HG02840 (cell line): Measurements from ENCODE around the gene NRF1.
"Not testable (repeated sequence)": the region's sequence is repeated elsewhere in the genome, so short reads cannot be mapped to it uniquely, and the experiment has no call there.

Source experiments
- ATAC-seq: cut with Tn5 transposase; IDR thresholded peaks from one replicate; pipeline ENCODE4 v1.9.1; 2021; ENCODE audit warnings: mild to moderate bottlenecking, moderate library complexity, moderate number of reproducible peaks; ENCODE audit not compliant: unreplicated experiment, low FRiP score

The NRF1 gene

DNA sequence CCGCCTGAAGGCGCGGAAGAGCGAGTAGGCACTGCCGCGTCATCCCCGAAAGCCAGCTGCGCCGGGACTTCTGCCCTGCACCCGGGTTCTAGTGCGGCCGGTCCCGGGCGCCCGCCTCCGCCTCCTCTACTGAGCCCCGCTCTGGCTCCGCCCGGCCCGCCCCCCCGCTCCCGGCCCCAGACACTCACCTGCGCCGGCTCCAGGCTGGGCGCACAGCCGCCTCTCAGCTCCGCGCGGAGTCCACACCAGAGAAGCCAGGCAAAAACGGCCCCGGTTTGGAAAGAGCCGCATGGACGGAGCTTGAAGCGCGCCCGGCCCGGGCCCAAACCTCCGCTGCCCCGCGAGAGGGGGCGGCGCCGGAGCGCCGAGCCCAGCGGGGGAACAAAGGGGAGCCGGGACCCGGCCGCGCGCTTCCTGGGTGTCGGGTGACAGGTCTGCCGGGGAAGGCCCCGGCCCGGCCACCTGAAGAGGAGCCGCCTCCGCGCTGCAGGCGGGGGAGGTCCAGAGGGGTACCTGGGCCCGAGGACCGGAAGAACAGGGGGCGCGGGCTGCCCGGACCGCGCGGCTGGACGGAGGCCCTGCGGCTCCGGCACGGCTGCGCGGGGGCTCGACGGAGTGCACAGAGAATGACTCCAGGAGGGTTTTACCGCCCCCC, 168.2 kb downstream of the NRF1 start:
- no peak for ATAC-seq

DNA sequence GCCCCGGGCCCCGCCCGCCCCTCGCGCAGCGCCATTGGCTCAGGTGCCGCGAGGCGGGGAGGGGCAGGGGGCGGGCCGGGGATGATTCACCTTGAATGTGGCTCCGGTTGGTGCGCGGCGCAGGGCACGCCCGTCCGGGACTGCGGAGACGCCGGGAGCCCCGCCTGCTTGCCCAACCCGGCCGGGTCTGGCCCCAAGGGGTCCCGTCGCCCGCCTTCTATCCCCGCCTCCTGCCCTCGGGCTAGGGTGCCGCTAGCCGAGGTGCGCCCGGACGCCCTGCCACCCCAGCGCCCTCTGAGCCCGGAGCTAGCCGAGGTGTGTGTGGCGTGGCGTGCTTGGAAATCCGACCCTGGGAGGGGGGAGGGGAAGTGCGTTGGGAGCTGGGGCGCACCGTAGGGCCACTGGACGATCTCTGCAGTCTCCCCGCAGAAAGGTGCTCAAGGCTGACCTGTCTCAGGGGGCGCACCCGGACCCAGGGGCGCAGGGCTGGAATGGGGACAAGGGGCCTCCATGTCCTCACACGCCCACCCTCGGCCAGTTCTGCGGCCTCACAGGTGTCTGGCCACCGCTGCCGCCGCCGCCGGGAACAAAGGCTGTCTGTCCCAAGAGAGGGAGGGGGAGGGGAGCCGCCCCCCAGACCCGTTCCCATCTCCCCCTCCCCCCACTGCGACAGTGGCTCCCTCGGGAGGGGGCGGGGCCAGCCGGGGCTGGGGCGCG, 168.9 kb downstream of the NRF1 start:
- no peak for ATAC-seq

DNA sequence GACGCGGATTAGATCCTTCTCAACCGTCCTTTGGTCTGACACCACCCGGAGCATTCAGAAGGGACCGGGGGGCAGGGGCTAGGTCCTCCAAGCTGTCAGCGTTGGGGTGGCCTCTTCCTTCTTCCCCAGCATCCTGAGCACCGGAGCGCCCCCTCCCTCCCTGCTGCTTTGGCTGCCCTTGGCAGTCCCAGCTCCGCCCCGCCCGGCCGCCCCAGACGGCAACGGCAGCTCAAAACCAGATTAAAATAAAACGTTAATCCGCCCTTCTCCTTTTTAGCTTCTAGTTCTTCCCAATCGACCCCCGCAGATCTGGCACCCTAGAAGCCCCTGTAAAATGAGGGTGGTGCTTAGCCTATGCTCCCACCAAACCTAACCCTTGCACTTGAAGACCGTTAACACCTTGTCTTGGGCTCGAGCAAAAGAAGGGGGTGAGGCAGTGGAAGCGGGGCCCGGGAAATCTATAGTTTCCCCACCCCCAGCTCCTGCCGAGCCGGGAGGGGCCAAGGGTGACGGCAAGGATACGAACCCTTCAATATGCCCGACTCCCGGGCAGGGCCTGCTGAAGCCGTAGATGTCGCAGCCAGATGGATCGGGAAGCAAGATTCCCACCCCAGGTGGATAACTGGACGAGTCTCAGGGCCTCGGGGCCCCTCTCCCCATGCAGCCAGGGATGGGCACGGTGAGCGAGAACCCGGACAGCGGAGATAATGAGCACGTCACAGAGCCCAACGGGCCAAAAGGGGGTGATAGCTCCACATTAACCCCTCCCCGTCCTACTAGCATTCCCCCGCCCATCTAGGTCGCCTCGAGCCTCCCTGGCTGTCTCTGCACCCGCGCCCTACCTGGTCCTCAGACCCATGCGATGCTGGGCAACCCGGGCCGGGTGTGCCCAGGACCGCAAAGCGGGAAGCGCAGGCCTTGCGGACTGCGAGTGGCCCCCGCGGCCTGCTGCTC, 169.7 kb downstream of the NRF1 start:
- ATAC-seq, result no peak

DNA sequence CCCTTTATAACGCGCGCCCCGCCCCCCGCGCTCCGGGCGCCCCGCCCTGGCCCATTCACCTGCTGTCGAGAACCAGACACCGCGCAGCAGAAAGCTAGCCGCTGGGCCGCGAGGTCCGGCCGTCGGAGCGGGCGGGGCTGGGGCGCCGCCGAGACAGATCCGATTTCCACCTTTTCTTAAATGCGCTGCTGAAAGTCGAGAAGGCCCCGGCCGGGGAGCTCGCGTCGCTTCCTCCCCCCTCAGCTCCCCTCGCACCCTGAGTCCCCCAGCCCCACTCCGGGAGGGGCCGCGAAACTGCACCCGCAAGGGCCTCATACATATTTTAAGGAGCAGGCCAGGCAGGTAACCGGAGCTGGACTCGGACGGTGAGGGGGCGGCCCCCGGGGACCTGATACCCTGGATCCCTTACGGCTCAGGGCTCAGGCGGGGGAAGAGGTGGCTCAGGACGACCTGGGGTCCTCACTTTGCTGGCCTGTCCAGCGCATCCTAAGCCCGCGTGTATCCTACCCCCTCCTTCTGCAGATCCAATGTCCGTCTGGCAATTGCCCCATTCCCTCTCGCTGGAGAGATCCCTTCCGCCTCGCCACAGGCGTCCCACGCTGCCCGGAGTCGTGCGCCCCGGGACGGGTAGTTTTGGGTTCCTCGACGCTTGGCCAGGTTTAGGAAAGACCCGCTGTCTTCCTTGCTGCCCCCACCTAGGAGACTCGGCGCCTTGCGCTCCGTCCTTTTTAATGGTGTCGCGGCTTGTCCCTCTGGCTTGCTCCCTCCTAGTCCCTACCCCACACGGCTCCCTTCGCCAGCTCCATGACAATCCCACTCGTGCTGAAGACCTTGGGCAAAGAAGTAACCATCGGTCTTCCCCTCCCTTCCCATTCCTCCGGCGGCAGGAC, 170.7 kb downstream of the NRF1 start:
- ATAC-seq, result no peak

DNA sequence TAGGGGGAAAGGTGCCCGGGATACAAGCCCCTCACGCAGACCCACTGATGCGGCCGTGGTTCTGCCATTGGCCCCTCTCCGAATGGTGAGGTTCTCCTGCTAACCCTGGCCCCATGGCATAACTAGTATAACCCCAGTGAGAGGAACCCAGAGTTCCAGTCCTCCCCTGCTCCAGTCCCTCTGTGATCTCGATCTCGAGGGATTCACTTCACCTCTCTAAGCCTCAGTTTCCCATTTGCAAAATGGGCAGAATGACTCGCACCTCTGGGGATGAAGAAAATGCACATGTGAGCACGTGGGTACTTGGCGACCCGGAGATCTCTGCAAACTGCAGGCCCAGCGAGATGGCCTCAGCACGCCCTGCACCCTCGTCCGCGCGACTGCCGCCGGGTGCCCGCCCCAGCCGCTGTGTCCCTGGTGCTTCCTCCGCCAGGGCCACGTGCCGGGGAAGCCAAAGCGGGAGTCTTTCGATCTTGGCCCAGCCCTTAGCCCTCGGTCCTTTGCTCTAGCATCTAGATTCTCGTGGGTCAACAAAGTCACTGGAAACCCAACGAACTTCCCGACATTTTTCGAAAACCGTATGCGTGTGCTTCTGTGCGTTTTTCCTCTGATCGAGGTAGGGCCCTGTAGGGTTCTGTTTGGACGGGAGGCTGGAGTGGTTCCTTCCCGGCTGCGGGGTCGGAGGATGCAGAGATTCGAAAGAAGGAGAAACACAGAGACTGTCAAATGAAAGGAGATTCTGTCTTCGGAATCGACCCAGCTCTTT, 171.5 kb downstream of the NRF1 start:
- ATAC-seq, result no peak

DNA sequence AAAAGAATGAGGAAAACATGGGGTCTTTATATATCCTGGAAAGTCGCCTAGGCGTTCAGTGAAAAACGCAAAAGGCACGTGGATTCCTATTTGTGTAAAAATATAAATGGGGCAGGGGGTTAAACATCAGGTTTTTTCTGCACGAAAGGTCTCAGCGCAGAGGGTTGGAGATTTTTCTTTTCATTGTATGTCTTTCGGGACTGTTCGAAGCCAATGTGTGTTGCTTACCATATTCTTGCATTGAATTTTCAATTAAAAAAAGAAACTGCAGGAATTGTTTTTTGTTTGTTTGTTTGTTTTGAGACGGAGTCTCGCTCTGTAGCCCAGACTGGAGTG, 172.0 kb downstream of the NRF1 start:
- no peak for ATAC-seq

DNA sequence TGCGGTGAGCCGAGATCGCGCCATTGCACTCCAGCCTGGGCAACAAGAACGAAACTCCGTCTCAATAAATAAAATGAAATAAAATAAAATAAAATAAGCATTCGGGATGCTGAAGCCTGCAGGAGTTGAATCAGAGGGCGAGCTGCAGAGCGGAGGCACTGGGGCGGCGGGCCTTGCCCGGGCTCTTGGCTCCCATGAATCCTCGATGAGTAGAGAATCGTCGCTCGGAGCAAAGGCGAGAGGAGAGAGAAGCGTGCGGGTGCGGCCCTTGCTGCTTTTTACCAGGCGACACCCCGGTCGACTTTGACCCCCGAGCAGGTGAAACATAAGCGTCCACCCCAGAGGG, 172.9 kb downstream of the NRF1 start:
- no peak for ATAC-seq

DNA sequence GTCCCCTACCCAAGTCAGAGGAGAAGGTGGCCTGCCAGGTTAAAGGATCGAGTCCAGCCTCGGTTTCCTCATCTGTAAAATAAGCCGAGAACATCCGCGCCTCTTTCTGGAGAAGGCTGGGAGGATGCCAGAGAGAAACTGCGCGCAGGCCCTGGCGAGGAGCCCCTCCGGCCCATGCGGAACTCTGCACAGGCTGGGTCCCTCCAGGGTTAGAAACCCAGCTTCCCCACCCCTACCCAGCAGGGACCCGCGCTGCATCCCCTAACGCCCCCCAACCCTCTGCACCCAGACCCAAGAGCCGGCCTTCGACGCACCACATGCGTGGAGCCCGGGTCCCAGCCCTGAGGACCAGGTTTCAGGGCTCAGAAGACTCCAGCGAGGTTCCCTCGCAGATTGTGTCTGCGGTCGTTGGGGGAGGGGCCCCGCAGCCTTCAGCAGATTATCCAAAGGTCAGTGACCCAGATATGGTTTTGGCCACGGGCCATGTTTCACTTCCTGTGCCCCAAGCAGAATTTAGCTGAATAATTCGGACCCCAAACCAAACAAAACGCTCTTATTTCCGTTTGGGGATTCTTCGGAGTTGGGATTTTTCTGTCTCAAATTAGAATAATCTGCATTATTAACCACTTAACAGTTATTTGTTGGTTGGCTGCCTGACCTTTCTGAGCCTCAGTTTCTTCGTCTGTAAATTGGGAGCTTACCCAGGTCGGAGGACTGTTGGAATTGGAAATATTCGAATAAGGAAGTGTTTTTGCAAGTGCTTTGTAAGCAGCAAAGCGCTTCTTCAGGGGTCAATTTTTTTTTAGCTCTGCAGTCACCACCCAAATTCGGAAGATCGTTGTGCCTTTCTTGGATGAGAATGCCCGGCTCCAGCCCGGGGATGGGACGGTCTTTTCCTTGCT, 173.5 kb downstream of the NRF1 start:
- ATAC-seq, result no peak

DNA sequence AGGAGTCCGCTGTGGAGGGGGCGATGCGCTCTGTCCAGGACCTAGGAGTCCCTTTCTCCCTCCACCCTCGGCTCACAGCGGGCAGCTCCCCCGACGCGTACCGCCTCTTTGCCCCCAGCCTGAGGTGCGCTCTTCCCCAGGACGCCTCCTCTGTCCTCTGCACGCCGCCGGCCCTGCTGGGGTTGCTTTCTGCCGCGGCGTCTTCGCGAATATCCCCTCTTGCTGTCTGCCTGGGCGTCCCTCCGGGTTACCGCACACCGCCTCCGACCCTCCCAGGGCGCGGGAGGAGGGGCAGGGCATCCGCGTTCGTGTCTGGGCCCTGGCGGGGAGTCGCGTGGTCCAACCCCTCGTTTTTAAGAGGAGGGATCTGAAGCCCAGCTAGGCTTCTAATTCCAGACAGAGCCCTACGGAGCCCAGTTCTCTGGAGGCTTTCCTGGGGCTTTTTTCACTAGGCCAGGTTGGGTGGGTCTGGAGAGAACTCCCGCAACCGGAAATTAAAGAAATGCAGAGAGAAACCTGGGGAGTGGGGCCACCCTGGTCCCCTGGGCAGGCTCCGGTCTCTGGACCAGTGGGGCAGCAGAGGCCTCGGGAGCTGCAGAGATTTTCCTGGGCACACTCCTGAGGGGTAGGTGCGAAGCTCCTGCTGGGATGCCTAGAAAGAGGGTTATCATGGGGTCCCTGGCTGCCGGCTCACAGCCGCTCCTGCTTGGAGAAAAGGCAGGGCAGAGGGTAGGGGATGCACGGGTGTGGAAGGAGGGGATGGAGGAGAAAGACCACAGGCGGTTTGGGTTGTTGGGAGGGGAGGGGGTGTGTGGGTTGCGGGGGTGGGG, 174.4 kb downstream of the NRF1 start:
- ATAC-seq, result no peak

DNA sequence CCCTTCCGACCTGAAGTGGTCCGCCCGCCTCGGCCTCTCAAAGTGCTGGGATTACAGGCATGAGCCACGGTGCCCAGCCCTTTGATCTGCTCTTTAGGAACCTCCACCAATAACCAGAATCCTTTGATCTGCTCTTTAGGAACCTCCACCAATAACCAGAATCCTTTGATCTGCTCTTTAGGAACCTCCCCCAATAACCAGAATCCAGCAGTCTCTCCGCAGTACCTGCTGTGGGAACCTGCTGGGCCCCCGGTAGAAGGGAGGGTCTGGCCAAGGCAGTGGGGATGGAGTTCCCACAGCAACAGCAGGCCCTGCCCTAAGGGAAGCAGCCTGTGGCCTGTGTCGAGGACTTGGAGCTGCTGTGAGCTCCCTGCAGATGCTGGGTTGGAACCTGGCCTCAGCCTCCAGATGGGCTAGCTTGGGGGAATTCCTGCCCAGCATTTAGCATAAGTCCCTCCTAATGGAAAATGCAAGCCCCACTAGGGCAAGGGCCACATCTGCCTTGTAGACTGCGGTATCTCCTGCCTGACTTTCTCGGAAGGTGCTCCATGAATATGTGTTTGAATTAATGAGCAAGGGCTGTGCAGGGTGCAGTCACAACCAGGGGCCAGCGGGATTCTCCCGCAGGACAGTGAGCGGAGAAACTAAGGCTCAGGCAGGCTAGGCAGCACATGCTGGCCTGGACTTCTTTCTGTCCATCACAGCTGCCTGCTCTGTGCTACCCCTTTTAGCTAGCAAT, 175.5 kb downstream of the NRF1 start:
- no peak for ATAC-seq

DNA sequence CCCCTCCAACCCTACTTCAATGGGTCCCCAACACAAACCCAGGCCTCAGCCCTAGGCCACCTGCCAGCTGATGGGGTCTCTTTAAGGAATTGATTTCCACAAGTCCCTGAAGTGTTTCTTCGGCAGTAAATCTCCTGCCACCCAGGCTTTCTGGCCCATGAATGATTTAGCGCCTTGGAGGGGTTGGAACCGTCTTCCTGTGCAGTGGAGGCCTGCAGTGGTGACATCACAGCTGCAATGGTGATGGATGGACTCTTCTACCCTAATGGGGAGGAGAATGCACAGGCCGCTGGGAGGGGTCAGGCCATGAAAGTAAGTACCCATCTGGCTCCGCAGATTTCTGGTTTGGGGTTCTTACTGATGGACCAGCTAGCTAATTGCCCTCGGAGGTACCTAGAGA, 177.5 kb downstream of the NRF1 start:
- no peak for ATAC-seq

DNA sequence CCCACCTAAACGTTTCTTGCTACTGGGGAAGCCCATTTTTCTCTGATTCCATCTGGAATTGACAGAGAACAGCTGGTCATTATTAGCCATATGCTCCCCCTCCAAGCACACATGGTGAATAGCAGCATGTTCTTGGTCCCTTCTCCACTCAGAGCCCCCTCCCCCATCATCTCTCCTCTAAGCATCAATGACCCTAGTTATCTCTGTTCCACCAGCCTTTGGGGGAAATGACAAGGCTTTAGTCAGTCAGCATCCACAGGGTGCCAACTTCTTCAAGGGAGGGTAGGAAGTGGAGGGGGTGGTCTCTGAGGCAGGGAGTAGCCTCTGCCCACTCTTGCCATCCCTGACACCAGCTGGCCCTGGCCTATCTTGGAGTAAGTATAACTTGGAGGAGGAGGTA, 178.1 kb downstream of the NRF1 start:
- ATAC-seq, result no peak

DNA sequence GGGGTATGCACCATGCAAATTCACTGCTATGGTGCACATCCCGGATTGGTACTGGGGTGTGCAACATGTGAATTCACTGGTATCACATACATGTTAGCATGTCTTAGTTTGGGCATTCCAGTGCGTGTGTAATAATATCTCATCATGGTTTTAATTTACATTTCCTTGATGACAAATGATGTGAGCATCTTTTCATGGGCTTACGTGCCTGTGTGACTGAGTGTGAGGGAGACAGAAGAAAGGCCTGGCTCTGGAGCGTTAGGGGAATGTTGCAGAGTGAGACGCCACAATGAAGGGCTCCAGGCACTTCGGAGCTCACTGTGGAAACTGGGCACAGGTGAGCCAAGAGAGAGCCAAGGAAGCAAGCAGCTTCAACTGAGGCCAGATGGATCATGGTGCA, 178.6 kb downstream of the NRF1 start:
- ATAC-seq, result no peak

DNA sequence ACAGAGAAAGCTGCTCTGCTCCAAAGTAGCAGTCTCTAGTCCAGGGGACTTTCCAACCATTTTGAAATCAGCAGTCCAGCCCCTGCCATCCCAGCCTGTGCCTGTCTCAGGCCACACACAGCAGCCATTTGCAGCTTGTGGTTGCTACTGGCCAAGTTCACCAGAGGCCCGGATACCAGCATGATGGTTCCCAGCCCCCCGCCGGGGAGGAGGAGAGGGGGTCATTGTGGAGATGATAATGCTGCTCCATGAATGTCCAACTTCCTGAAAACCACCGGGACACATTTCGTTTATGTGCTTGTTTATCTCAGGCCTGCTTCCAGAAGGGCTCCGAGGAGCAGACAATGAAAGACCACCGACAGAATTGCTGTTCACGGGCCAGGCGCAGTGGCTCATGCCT, 181.2 kb downstream of the NRF1 start:
- ATAC-seq, result no peak

DNA sequence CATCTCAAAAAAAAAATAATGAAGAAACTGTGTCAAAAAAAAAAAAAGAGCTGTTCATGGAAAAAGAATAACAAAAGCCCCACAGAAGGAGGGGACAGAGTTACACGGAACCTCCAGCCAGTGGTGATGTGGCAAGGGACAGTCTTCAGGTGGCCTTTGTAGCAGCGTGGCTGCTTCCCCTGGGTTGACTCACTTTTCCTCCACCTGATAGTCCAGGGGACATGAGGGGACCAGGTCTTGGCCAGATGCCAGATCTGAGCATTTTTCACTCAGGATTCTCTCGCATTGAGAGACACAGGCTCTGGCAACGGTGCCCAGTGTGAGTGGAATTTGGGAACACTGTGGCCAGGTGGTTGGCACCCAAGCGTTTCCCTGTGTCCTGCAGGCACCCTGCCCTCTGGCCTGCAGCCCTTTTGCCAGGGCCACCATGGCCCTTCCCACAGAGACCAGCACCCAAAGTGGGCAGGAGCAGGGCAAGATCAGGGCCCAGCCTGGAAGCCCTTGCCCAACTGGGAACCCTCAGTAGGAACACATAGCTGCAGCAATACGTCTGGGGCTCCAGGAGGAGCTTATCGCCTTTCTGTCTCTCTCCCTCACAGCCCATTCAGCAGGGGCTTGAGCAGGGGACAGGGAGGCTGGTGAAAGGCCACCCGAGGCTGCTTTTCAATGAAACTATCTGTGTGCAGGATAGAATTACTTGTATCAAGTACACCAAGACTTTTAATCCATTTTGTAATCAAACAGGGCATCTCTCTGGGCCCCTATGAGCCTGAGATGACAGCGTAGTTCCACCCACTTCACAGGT, 182.2 kb downstream of the NRF1 start:
- ATAC-seq, result no peak

DNA sequence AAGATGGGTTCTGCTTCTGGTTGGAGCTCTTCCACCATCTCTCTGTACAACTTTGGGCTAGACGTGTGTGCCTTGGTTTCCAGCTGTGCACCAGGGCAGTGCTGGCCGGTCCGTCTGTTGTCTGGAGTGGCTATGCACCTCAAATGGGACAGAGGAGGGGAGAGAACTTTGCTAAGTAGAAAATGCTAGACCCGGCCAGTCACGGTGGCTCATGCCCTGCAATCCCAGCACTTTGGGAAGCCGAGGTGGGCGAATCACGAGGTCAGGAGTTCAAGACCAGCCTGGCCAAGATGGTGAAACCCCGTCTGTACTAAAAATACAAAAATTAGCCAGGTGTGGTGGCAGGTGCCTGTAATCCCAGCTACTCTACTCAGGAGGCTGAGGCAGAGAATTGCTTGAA, 182.9 kb downstream of the NRF1 start:
- not testable (repeated sequence) for ATAC-seq
